Measurements from ENCODE around the gene ARHGAP22. TPM values are rescaled to one million over a fixed set of nuclear protein-coding genes. Genes with fewer than 3 reads are reported as not detected.

Gene ARHGAP22
- total and polyA plus RNA-seq, 4 donors, result 0.23 to 2.3 (median 0.54) TPM

DNA sequence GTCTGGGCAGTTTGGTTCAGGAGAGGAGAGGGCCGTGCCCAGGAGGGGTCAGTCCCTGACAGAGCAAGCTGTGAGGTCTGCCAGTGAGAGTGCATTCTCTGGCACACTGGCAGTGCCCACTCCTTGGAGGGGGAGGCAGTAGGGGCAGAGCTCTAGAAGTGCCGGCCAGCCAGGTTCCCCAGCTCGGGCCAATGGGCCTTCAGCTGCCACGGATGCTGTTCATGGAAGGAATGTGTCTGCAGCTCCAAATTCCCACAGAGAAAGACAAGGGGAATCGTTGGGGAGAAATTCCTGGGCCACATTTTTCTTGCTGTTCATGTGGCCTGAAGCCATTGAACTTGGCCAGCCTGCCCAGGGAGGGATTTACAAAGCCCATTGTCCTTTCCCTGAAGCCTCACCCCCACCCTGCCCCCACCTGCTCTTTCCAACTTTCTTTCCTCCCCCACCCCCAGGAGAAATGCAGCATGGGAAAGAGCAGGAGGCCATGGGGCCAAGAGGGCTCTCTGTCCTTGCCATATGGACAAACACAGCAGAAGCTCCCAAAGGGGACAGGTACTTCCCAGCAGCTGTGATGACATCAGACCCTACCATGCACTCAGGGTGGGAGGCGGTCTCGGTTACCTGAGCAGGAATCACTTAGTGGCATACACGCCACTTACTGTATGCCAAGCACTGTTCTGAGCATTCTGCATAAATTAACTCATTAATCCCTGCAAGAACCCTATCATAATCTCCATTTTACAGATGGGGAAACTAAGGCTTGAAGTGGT is 70.7 kb downstream of the ARHGAP22 start:
- H3K9ac ChIP-seq (ENCODE audit: low read depth in 1 of 2, low read length in 2 of 2), result no peak overlapping the region
- H3K4me1 ChIP-seq (ENCODE audit: control insufficient read depth in 4 of 4, insufficient read depth in 4 of 4, low read length in 3 of 4), result no peaks in the 10 kb centered on the region
- no peak overlapping the region for H3K27ac ChIP-seq (ENCODE audit: low read depth in 1 of 2, low read length in 2 of 2)
- H3K4me3 ChIP-seq (ENCODE audit: low read depth in 1 of 3, low read length in 3 of 3), result no peak overlapping the region
- no peaks in the 10 kb centered on the region for H3K36me3 ChIP-seq (ENCODE audit: control insufficient read depth in 4 of 4, insufficient read depth in 3 of 4, low read depth in 1 of 4, low read length in 3 of 4)
- DNase-seq (ENCODE audit: low spot score), result no peak
- no peaks in the 10 kb centered on the region for H3K9me3 ChIP-seq (ENCODE audit: control insufficient read depth in 4 of 4, low read length in 3 of 4)
- WGBS, result 71% methylated on average over 8 of the region's 8 CpGs
- TF ChIP-seq YY1 (IDR thresholded peaks at IDR 0.05) (no peak), CTCF (IDR thresholded peaks at IDR 0.05; ENCODE audit: low read depth, low read length, missing input control) (no peak), RXRA (IDR thresholded peaks at IDR 0.05) (no peak), HNF4A (conservative IDR thresholded peaks at IDR 0.05) (no peak), SP1 (IDR thresholded peaks at IDR 0.05) (no peak), NR2F2 (IDR thresholded peaks at IDR 0.05) (no peak), RAD21 (IDR thresholded peaks at IDR 0.05) (no peak), JUND (IDR thresholded peaks at IDR 0.05) (no peak), HNF4G (IDR thresholded peaks at IDR 0.05) (no peak)
- TF ChIP-seq, protein P1, sequence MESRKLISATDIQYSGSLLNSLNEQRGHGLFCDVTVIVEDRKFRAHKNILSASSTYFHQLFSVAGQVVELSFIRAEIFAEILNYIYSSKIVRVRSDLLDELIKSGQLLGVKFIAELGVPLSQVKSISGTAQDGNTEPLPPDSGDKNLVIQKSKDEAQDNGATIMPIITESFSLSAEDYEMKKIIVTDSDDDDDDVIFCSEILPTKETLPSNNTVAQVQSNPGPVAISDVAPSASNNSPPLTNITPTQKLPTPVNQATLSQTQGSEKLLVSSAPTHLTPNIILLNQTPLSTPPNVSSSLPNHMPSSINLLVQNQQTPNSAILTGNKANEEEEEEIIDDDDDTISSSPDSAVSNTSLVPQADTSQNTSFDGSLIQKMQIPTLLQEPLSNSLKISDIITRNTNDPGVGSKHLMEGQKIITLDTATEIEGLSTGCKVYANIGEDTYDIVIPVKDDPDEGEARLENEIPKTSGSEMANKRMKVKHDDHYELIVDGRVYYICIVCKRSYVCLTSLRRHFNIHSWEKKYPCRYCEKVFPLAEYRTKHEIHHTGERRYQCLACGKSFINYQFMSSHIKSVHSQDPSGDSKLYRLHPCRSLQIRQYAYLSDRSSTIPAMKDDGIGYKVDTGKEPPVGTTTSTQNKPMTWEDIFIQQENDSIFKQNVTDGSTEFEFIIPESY (IDR thresholded peaks at IDR 0.05), result no peak
- TF ChIP-seq, protein P2, sequence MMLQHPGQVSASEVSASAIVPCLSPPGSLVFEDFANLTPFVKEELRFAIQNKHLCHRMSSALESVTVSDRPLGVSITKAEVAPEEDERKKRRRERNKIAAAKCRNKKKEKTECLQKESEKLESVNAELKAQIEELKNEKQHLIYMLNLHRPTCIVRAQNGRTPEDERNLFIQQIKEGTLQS (IDR thresholded peaks at IDR 0.05), result no peak
- H3K27me3 ChIP-seq (ENCODE audit: control insufficient read depth in 4 of 4, insufficient read depth in 4 of 4, low read length in 3 of 4), result no peaks in the 10 kb centered on the region

DNA sequence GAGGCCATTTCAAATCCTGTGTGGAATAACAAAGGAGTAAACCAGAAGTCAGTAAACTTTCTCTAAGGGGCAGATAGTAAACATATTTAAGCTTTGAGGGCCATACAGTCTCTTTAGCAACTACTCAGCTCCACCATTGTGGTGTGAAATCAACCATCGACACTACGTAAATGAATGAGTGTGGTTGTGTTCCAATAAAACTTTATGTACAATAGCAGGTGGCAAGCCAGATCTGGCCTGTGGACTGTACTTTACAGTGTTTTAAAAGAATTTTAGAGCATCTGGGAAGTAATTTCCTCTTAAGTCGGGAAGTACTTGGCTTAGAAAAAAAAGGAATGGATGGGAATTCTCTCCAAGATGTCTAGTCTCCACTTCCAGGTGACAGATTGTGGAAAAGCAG is 71.3 kb downstream of the ARHGAP22 start:
- H3K9ac ChIP-seq (ENCODE audit: low read depth in 1 of 2, low read length in 2 of 2), result no peak overlapping the region
- no peaks in the 10 kb centered on the region for H3K4me1 ChIP-seq (ENCODE audit: control insufficient read depth in 4 of 4, insufficient read depth in 4 of 4, low read length in 3 of 4)
- H3K36me3 ChIP-seq (ENCODE audit: control insufficient read depth in 4 of 4, insufficient read depth in 3 of 4, low read depth in 1 of 4, low read length in 3 of 4), result no peaks in the 10 kb centered on the region
- H3K27me3 ChIP-seq (ENCODE audit: control insufficient read depth in 4 of 4, insufficient read depth in 4 of 4, low read length in 3 of 4), result no peaks in the 10 kb centered on the region
- H3K9me3 ChIP-seq (ENCODE audit: control insufficient read depth in 4 of 4, low read length in 3 of 4), result no peaks in the 10 kb centered on the region
- no peak for DNase-seq (ENCODE audit: low spot score)
- WGBS, result 84% methylated on average over 3 of the region's 3 CpGs
- no peak overlapping the region for H3K4me3 ChIP-seq (ENCODE audit: low read depth in 1 of 3, low read length in 3 of 3)
- TF ChIP-seq, protein P2 (IDR thresholded peaks at IDR 0.05), result no peak
- TF ChIP-seq, protein P1 (IDR thresholded peaks at IDR 0.05), result no peak
- TF ChIP-seq YY1 (IDR thresholded peaks at IDR 0.05) (no peak), GABPA (IDR thresholded peaks at IDR 0.05 in 1 of 2, conservative IDR thresholded peaks at IDR 0.05 in 1 of 2) (no peak), NR2F2 (IDR thresholded peaks at IDR 0.05) (no peak), RXRA (IDR thresholded peaks at IDR 0.05) (no peak), HNF4A (conservative IDR thresholded peaks at IDR 0.05) (no peak)
- no peak overlapping the region for H3K27ac ChIP-seq (ENCODE audit: low read depth in 1 of 2, low read length in 2 of 2)
